Liver (tissue), 9 donors: ENCODE results near the gene TCF12. TPM values are rescaled to one million over a fixed set of nuclear protein-coding genes. Genes with fewer than 3 reads are reported as not detected.

Experiments
- DNase-seq: peaks from one replicate; pipeline ENCODE4 v3.0.0-alpha.2; 2017; ENCODE audit warnings: low spot score
- H3K27ac ChIP-seq, 2 donors: one replicate each; pipeline ENCODE4 v1.7.0; 2013; ENCODE audit warnings: inconsistent platforms in 2 of 2, low read length in 2 of 2, control low read depth in 1 of 2, low read depth in 1 of 2, mild to moderate bottlenecking in 1 of 2
- H3K27me3 ChIP-seq, 4 donors: one replicate each; pipeline versions ENCODE4 v1.6.1 to v1.7.0; 2013; ENCODE audit warnings: low read length in 3 of 4, inconsistent platforms in 1 of 4, mild to moderate bottlenecking in 1 of 4, moderate library complexity in 1 of 4; ENCODE audit not compliant: control insufficient read depth in 4 of 4, insufficient read depth in 4 of 4
- H3K36me3 ChIP-seq, 4 donors: one replicate each; pipeline versions ENCODE4 v1.6.1 to v1.7.0; 2013; ENCODE audit warnings: low read length in 3 of 4, mild to moderate bottlenecking in 3 of 4, low read depth in 1 of 4, moderate library complexity in 1 of 4; ENCODE audit not compliant: control insufficient read depth in 4 of 4, insufficient read depth in 3 of 4
- H3K4me1 ChIP-seq, 4 donors: one replicate each; pipeline versions ENCODE4 v1.6.1 to v1.7.0; 2013; ENCODE audit warnings: low read length in 3 of 4, mild to moderate bottlenecking in 3 of 4, moderate library complexity in 1 of 4; ENCODE audit not compliant: control insufficient read depth in 4 of 4, insufficient read depth in 4 of 4
- H3K4me3 ChIP-seq, 3 donors: one replicate each; pipeline versions ENCODE4 v1.6.1 to v1.7.0; 2013; ENCODE audit warnings: low read length in 3 of 3, control low read depth in 1 of 3, low read depth in 1 of 3, mild to moderate bottlenecking in 1 of 3
- H3K9ac ChIP-seq, 2 donors: one replicate each; pipeline ENCODE4 v1.7.0; 2013; ENCODE audit warnings: low read length in 2 of 2, mild to moderate bottlenecking in 2 of 2, moderate library complexity in 2 of 2, control low read depth in 1 of 2, low read depth in 1 of 2
- H3K9me3 ChIP-seq, 4 donors: one replicate each; pipeline versions ENCODE4 v1.6.1 to v1.7.0; 2013; ENCODE audit warnings: low read length in 3 of 4; ENCODE audit not compliant: control insufficient read depth in 4 of 4
- EGR1 ChIP-seq, 2 donors: IDR thresholded peaks; 2 replicates each; pipeline ENCODE4 v1.6.1; 2016 to 2018; ENCODE audit warnings: antibody characterized with exemption in 2 of 2, low read depth in 2 of 2
- FOXA1 ChIP-seq: IDR thresholded peaks from 2 replicates; pipeline ENCODE4 v1.6.1; 2016; ENCODE audit warnings: antibody characterized with exemption
- FOXA2 ChIP-seq: IDR thresholded peaks from 2 replicates; pipeline ENCODE4 v1.6.1; 2016; ENCODE audit warnings: antibody characterized with exemption
- GABPA ChIP-seq, 2 donors: IDR thresholded peaks in 1 of 2; conservative IDR thresholded peaks in 1 of 2; 2 replicates each; pipeline ENCODE4 v1.6.1; 2016; ENCODE audit warnings: antibody characterized with exemption in 2 of 2, mild to moderate bottlenecking in 1 of 2, moderate library complexity in 1 of 2
- HNF4A ChIP-seq, 2 donors: conservative IDR thresholded peaks; 2 replicates each; pipeline ENCODE4 v1.6.1; 2016; ENCODE audit warnings: antibody characterized with exemption in 2 of 2, mild to moderate bottlenecking in 2 of 2
- HNF4G ChIP-seq: IDR thresholded peaks from 2 replicates; pipeline ENCODE4 v1.6.1; 2016; ENCODE audit warnings: antibody characterized with exemption
- JUND ChIP-seq, 2 donors: IDR thresholded peaks; 2 replicates each; pipeline ENCODE4 v1.6.1; 2016; ENCODE audit warnings: antibody characterized with exemption in 2 of 2
- NR2F2 ChIP-seq: IDR thresholded peaks from 2 replicates; pipeline ENCODE4 v1.6.1; 2016; ENCODE audit warnings: antibody characterized with exemption
- RAD21 ChIP-seq, 2 donors: IDR thresholded peaks; 2 replicates each; pipeline ENCODE4 v1.6.1; 2016; ENCODE audit warnings: antibody characterized with exemption in 2 of 2, mild to moderate bottlenecking in 2 of 2
- RXRA ChIP-seq, 2 donors: IDR thresholded peaks; 2 replicates each; pipeline ENCODE4 v1.6.1; 2017 to 2018; ENCODE audit warnings: antibody characterized with exemption in 2 of 2, mild to moderate bottlenecking in 1 of 2
- SP1 ChIP-seq: IDR thresholded peaks from 2 replicates; pipeline ENCODE4 v1.6.1; 2018; ENCODE audit warnings: antibody characterized with exemption, mild to moderate bottlenecking
- TAF1 ChIP-seq: conservative IDR thresholded peaks from 2 replicates; pipeline ENCODE4 v1.6.1; 2016; ENCODE audit warnings: antibody characterized with exemption, mild to moderate bottlenecking
- YY1 ChIP-seq: IDR thresholded peaks from 2 replicates; pipeline ENCODE4 v1.6.1; 2016; ENCODE audit warnings: antibody characterized with exemption, mild to moderate bottlenecking
- WGBS: extraction: QIAGEN DNeasy Blood & Tissue Kit; methylation state at CpG from one replicate; pipeline ENCODE4 v1.1.7; 2013; 5-methylcytosine and 5-hydroxymethylcytosine counted together
- polyA plus RNA-seq, 2 donors: library from polyadenylated mRNA; stranded (reverse) in 1 of 2; unstranded in 1 of 2; fragments of 200-250 nt in 1 of 2; fragments of >200 nt in 1 of 2; fragmentation: Nextera tagmentation in 1 of 2; extraction: Ambion mirVana in 1 of 2; gene quantifications; one replicate each; pipeline versions ENCODE4 v1.2.1 to v1.2.3, GENCODE V29; 2013 to 2015
- total RNA-seq, 2 donors: library from RNA; depleted of rRNA; stranded (reverse); fragments of >200 nt; gene quantifications; one replicate each; pipeline ENCODE4 v1.2.3, GENCODE V29; 2014
- TF ChIP-seq, protein P1 (sequence below): IDR thresholded peaks from 2 replicates; pipeline ENCODE4 v1.6.1; 2016; ENCODE audit warnings: antibody characterized with exemption, mild to moderate bottlenecking
- TF ChIP-seq, protein P2 (sequence below): IDR thresholded peaks from 2 replicates; pipeline ENCODE4 v1.6.1; 2016; ENCODE audit warnings: antibody characterized with exemption
- TF ChIP-seq, protein P3 (sequence below): IDR thresholded peaks from 2 replicates; pipeline ENCODE4 v1.6.1; 2016; ENCODE audit warnings: antibody characterized with exemption
- TF ChIP-seq, protein P4 (sequence below): IDR thresholded peaks from 2 replicates; pipeline ENCODE4 v1.6.1; 2016; ENCODE audit warnings: antibody characterized with exemption
- TF ChIP-seq, protein P5 (sequence below): fragments of 150-350 bp; IDR thresholded peaks from 2 replicates; pipeline ENCODE4 v1.5.1; 2017; ENCODE audit warnings: improper control_type of control experiment, low read depth, low read length; ENCODE audit not compliant: missing input control
- donor health status: healthy.
- donor health status: healthy.
- donor health status: healthy.
- donor health status: healthy.
- donor health status: healthy.

Gene TCF12
- total and polyA plus RNA-seq, 4 donors = 8.7 to 38.3 (median 22.3) TPM

DNA sequence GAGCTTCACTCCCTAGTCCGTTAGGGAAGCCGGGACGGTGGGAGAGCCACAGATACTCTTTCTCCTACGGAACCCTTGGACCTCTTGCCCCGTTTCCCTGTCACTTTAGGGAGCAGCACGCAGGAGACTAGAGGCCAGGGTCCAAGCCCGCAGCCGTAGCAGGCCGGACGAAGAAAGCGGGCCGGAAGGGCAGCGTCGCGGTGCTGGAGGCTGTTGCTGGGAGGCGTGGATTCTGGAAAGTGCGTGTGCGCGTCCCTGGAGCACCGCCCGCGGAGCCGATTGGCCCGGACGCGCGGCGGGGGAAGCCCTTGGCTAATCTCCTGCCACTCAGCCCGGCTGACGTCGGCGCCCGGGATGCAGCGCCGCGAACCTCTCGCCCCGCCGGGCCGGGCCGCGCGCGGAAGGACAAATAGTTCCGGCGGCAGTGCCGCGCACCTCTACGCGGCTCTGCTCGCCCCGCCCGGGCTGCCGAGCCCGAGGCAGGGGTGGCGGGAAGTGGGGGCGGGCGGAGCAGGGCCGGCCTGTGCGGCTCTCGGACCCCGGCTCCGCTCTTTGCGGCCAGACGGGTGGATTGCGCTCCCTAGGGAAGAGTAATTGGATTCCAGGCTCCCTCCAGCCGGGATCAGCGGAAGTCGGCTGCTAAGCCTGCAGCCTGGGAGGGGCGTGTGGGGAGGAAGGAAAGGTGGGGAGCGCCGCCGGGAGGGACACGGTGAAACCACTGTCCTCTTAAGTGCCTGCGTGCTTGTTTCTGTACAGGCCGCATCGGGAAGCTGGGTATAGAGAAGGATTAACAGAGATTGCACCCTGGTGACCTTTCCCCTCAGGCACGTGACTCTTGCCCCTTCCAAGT lies 31.3 kb upstream of the TCF12 start:
- Histone ChIP-seq H3K4me3 (peak overlapping the region; percentile 65 to 87 (median 71)), H3K9me3 (no peaks in the 10 kb centered on the region), H3K4me1 (peaks cover 2 to 22% (median 9%) of the 10 kb centered on the region in 4 donors), H3K27me3 (no peaks in the 10 kb centered on the region), H3K27ac (peak overlapping the region; percentile 99 to 100), H3K9ac (peak overlapping the region; percentile 87 to 98), H3K36me3 (peaks cover 0 to 1% (median 0%) of the 10 kb centered on the region in 4 donors)
- under 1% methylated on average over 78 of the region's 78 CpGs for WGBS
- TF ChIP-seq YY1 (peak; percentile 50), TAF1 (peak; percentile 90), GABPA (IDR thresholded peaks at IDR 0.05 in 1 of 2, conservative IDR thresholded peaks at IDR 0.05 in 1 of 2) (peak; percentile 30 to 77), EGR1 (IDR thresholded peaks at IDR 0.05; ENCODE audit: low read depth in 2 of 2) (peak in 1 of 2 donors; percentile 47), NR2F2 (peak; percentile 89), HNF4A (conservative IDR thresholded peaks at IDR 0.05) (peak; percentile 80 to 98), RXRA (IDR thresholded peaks at IDR 0.05) (peak; percentile 78 to 84), RAD21 (IDR thresholded peaks at IDR 0.05) (peak; percentile 8 to 65), FOXA2 (no peak), HNF4G (peak; percentile 90), FOXA1 (no peak), SP1 (peak; percentile 85), JUND (IDR thresholded peaks at IDR 0.05) (peak in 1 of 2 donors; percentile 44)
- TF ChIP-seq, protein P1, sequence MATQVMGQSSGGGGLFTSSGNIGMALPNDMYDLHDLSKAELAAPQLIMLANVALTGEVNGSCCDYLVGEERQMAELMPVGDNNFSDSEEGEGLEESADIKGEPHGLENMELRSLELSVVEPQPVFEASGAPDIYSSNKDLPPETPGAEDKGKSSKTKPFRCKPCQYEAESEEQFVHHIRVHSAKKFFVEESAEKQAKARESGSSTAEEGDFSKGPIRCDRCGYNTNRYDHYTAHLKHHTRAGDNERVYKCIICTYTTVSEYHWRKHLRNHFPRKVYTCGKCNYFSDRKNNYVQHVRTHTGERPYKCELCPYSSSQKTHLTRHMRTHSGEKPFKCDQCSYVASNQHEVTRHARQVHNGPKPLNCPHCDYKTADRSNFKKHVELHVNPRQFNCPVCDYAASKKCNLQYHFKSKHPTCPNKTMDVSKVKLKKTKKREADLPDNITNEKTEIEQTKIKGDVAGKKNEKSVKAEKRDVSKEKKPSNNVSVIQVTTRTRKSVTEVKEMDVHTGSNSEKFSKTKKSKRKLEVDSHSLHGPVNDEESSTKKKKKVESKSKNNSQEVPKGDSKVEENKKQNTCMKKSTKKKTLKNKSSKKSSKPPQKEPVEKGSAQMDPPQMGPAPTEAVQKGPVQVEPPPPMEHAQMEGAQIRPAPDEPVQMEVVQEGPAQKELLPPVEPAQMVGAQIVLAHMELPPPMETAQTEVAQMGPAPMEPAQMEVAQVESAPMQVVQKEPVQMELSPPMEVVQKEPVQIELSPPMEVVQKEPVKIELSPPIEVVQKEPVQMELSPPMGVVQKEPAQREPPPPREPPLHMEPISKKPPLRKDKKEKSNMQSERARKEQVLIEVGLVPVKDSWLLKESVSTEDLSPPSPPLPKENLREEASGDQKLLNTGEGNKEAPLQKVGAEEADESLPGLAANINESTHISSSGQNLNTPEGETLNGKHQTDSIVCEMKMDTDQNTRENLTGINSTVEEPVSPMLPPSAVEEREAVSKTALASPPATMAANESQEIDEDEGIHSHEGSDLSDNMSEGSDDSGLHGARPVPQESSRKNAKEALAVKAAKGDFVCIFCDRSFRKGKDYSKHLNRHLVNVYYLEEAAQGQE = peak; percentile 83
- TF ChIP-seq, protein P2, sequence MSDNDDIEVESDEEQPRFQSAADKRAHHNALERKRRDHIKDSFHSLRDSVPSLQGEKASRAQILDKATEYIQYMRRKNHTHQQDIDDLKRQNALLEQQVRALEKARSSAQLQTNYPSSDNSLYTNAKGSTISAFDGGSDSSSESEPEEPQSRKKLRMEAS = peak; percentile 54
- TF ChIP-seq, protein P3, sequence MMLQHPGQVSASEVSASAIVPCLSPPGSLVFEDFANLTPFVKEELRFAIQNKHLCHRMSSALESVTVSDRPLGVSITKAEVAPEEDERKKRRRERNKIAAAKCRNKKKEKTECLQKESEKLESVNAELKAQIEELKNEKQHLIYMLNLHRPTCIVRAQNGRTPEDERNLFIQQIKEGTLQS = no peak
- TF ChIP-seq, protein P4, sequence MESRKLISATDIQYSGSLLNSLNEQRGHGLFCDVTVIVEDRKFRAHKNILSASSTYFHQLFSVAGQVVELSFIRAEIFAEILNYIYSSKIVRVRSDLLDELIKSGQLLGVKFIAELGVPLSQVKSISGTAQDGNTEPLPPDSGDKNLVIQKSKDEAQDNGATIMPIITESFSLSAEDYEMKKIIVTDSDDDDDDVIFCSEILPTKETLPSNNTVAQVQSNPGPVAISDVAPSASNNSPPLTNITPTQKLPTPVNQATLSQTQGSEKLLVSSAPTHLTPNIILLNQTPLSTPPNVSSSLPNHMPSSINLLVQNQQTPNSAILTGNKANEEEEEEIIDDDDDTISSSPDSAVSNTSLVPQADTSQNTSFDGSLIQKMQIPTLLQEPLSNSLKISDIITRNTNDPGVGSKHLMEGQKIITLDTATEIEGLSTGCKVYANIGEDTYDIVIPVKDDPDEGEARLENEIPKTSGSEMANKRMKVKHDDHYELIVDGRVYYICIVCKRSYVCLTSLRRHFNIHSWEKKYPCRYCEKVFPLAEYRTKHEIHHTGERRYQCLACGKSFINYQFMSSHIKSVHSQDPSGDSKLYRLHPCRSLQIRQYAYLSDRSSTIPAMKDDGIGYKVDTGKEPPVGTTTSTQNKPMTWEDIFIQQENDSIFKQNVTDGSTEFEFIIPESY = peak; percentile 28
- TF ChIP-seq, protein P5, sequence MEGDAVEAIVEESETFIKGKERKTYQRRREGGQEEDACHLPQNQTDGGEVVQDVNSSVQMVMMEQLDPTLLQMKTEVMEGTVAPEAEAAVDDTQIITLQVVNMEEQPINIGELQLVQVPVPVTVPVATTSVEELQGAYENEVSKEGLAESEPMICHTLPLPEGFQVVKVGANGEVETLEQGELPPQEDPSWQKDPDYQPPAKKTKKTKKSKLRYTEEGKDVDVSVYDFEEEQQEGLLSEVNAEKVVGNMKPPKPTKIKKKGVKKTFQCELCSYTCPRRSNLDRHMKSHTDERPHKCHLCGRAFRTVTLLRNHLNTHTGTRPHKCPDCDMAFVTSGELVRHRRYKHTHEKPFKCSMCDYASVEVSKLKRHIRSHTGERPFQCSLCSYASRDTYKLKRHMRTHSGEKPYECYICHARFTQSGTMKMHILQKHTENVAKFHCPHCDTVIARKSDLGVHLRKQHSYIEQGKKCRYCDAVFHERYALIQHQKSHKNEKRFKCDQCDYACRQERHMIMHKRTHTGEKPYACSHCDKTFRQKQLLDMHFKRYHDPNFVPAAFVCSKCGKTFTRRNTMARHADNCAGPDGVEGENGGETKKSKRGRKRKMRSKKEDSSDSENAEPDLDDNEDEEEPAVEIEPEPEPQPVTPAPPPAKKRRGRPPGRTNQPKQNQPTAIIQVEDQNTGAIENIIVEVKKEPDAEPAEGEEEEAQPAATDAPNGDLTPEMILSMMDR = no peak
- DNase-seq = peak; percentile 89
